ENCODE data around the gene ZDHHC24.
A peak's percentile ranks its signal among the peaks of the same experiment; 100 is the strongest.

The ZDHHC24 gene

GRCh38 chr11:66542362-66542761, 3.5 kb downstream of the ZDHHC24 start:
- TF ChIP-seq GATA3 (IDR thresholded peaks at IDR 0.05; ENCODE audit: low read depth, low read length) = no peak
- TF ChIP-seq GATA2 (IDR thresholded peaks at IDR 0.05; ENCODE audit: low read depth, low read length) = no peak

- TF ChIP-seq GATA2 (IDR thresholded peaks at IDR 0.05; ENCODE audit: low read depth, low read length) (no peak), GATA3 (IDR thresholded peaks at IDR 0.05; ENCODE audit: low read depth, low read length) (no peak)
These were observed 4.0 kb downstream of the ZDHHC24 start for GRCh38 chr11:66541892-66542291.

GRCh38 chr11:66539870-66540213, 6.0 kb downstream of the ZDHHC24 start:
- TF ChIP-seq GATA2 (IDR thresholded peaks at IDR 0.05; ENCODE audit: low read depth, low read length) (no peak), GATA3 (IDR thresholded peaks at IDR 0.05; ENCODE audit: low read depth, low read length) (no peak)

- no peak for TF ChIP-seq GATA3 (IDR thresholded peaks at IDR 0.05; ENCODE audit: low read depth, low read length)
- TF ChIP-seq GATA2 (IDR thresholded peaks at IDR 0.05; ENCODE audit: low read depth, low read length) = no peak
These were observed 6.5 kb downstream of the ZDHHC24 start for GRCh38 chr11:66539170-66539869.

- TF ChIP-seq GATA3 (IDR thresholded peaks at IDR 0.05; ENCODE audit: low read depth, low read length) (no peak), GATA2 (IDR thresholded peaks at IDR 0.05; ENCODE audit: low read depth, low read length) (no peak)
These were observed 13.1 kb downstream of the ZDHHC24 start for GRCh38 chr11:66532784-66533183.

GRCh38 chr11:66531841-66532240, 14.0 kb downstream of the ZDHHC24 start:
- TF ChIP-seq GATA2 (IDR thresholded peaks at IDR 0.05; ENCODE audit: low read depth, low read length) = no peak
- no peak for TF ChIP-seq GATA3 (IDR thresholded peaks at IDR 0.05; ENCODE audit: low read depth, low read length)

- TF ChIP-seq GATA2 (IDR thresholded peaks at IDR 0.05; ENCODE audit: low read depth, low read length) = no peak
- TF ChIP-seq GATA3 (IDR thresholded peaks at IDR 0.05; ENCODE audit: low read depth, low read length) = no peak
These were observed 14.7 kb downstream of the ZDHHC24 start for GRCh38 chr11:66530927-66531709.

- no peak for TF ChIP-seq GATA3 (IDR thresholded peaks at IDR 0.05; ENCODE audit: low read depth, low read length)
These were observed 16.2 kb downstream of the ZDHHC24 start for GRCh38 chr11:66529655-66530054.

- TF ChIP-seq GATA2 (IDR thresholded peaks at IDR 0.05; ENCODE audit: low read depth, low read length) (no peak), GATA3 (IDR thresholded peaks at IDR 0.05; ENCODE audit: low read depth, low read length) (no peak)
These were observed 16.8 kb downstream of the ZDHHC24 start for GRCh38 chr11:66529069-66529468.

GRCh38 chr11:66524304-66525040, 21.4 kb downstream of the ZDHHC24 start:
- TF ChIP-seq GATA3 (IDR thresholded peaks at IDR 0.05; ENCODE audit: low read depth, low read length) (no peak), GATA2 (IDR thresholded peaks at IDR 0.05; ENCODE audit: low read depth, low read length) (no peak)

GRCh38 chr11:66523611-66524010, 22.2 kb downstream of the ZDHHC24 start:
- no peak for TF ChIP-seq GATA3 (IDR thresholded peaks at IDR 0.05; ENCODE audit: low read depth, low read length)
- no peak for TF ChIP-seq GATA2 (IDR thresholded peaks at IDR 0.05; ENCODE audit: low read depth, low read length)

GRCh38 chr11:66510990-66511339, 34.9 kb downstream of the ZDHHC24 start:
- TF ChIP-seq GATA3 (IDR thresholded peaks at IDR 0.05; ENCODE audit: low read depth, low read length) = no peak
- TF ChIP-seq GATA2 (IDR thresholded peaks at IDR 0.05; ENCODE audit: low read depth, low read length) = no peak

GRCh38 chr11:66510271-66510989, 35.4 kb downstream of the ZDHHC24 start, which contains the start of gene BBS1:
TSS of gene BBS1 (plus strand) at chr11:66510635. CDS start at chr11:66510660, 25 bp downstream.
- TF ChIP-seq GATA2 (IDR thresholded peaks at IDR 0.05; ENCODE audit: low read depth, low read length) (peak; percentile 26; the same call in 1 of the 2 replicates), GATA3 (IDR thresholded peaks at IDR 0.05; ENCODE audit: low read depth, low read length) (no peak)

GRCh38 chr11:66509131-66509561, 36.7 kb downstream of the ZDHHC24 start:
- TF ChIP-seq GATA2 (IDR thresholded peaks at IDR 0.05; ENCODE audit: low read depth, low read length) (no peak), GATA3 (IDR thresholded peaks at IDR 0.05; ENCODE audit: low read depth, low read length) (no peak)
